NCI-H1092 (cell line): ENCODE measurements around the gene SLC10A6.

Experiments
- DNase-seq: peaks from one replicate; lab custom pipeline; 2025; lab: John Stamatoyannopoulos, UW

SLC10A6 gene

GRCh38 chr4:86847571-86847970, 1.6 kb downstream of the SLC10A6 start:
- no peak for DNase-seq

- DNase-seq: no peak
These were observed 2.3 kb downstream of the SLC10A6 start for GRCh38 chr4:86846921-86847320.

- DNase-seq: no peak
These were observed 3.6 kb downstream of the SLC10A6 start for GRCh38 chr4:86845593-86845992.

- no peak for DNase-seq
These were observed 7.9 kb downstream of the SLC10A6 start for GRCh38 chr4:86841309-86841708.

- no peak for DNase-seq
These were observed 8.3 kb downstream of the SLC10A6 start for GRCh38 chr4:86840858-86841257.

- DNase-seq: peak; percentile 10
These were observed 11.3 kb downstream of the SLC10A6 start for GRCh38 chr4:86837691-86838503.

GRCh38 chr4:86835677-86836076, 13.5 kb downstream of the SLC10A6 start:
- no peak for DNase-seq

- DNase-seq: no peak
These were observed 14.3 kb downstream of the SLC10A6 start for GRCh38 chr4:86834901-86835300.

GRCh38 chr4:86833615-86834014, 15.6 kb downstream of the SLC10A6 start:
- no peak for DNase-seq

GRCh38 chr4:86831262-86832130, 17.7 kb downstream of the SLC10A6 start:
- no peak for DNase-seq

GRCh38 chr4:86825511-86825910, 23.7 kb downstream of the SLC10A6 start:
- DNase-seq: no peak

- no peak for DNase-seq
These were observed 27.0 kb downstream of the SLC10A6 start for GRCh38 chr4:86822136-86822535.

- no peak for DNase-seq
These were observed 28.0 kb downstream of the SLC10A6 start for GRCh38 chr4:86821151-86821550.

GRCh38 chr4:86819561-86819960, 29.6 kb downstream of the SLC10A6 start:
- no peak for DNase-seq

- no peak for DNase-seq
These were observed 30.3 kb downstream of the SLC10A6 start for GRCh38 chr4:86818841-86819240.

- no peak for DNase-seq
These were observed 31.0 kb downstream of the SLC10A6 start for GRCh38 chr4:86818211-86818610.

- DNase-seq: no peak
These were observed 32.5 kb downstream of the SLC10A6 start for GRCh38 chr4:86816501-86817273.

GRCh38 chr4:86815653-86816052, 33.5 kb downstream of the SLC10A6 start:
- DNase-seq: no peak

- no peak for DNase-seq
These were observed 38.3 kb downstream of the SLC10A6 start for GRCh38 chr4:86810847-86811246.

- no peak for DNase-seq
These were observed 39.4 kb downstream of the SLC10A6 start for GRCh38 chr4:86809809-86810208.

- DNase-seq: no peak
These were observed 58.1 kb downstream of the SLC10A6 start for GRCh38 chr4:86791126-86791525.

- DNase-seq: no peak
These were observed 60.4 kb downstream of the SLC10A6 start for GRCh38 chr4:86788826-86789225.
